T follicular helper cell (primary cell): ENCODE measurements around the gene STPG2.
"Not testable (repeated sequence)": the region's sequence is repeated elsewhere in the genome, so short reads cannot be mapped to it uniquely, and the experiment has no call there.

Experiments
- DNase-seq: peaks from one replicate; pipeline ENCODE4 v3.0.0-alpha.2; 2020; ENCODE audit warnings: low read depth

The STPG2 gene

GRCh38 chr4:97639961-97640360 is 503.3 kb downstream of the STPG2 start:
- no peak for DNase-seq

GRCh38 chr4:97633831-97634230 is 509.4 kb downstream of the STPG2 start:
- DNase-seq, result not testable (repeated sequence)

- DNase-seq, result no peak
Measured at GRCh38 chr4:97627750-97628149, 515.5 kb downstream of the STPG2 start.

GRCh38 chr4:97624204-97624603 is 519.1 kb downstream of the STPG2 start:
- no peak for DNase-seq

GRCh38 chr4:97605932-97606331 is 537.3 kb downstream of the STPG2 start:
- no peak for DNase-seq

GRCh38 chr4:97593248-97593647 is 550.0 kb downstream of the STPG2 start:
- no peak for DNase-seq

GRCh38 chr4:97590266-97590665 is 553.0 kb downstream of the STPG2 start:
- no peak for DNase-seq

GRCh38 chr4:97589481-97590196 is 553.6 kb downstream of the STPG2 start:
- no peak for DNase-seq

GRCh38 chr4:97587912-97588311 is 555.4 kb downstream of the STPG2 start:
- no peak for DNase-seq

- no peak for DNase-seq
Measured at GRCh38 chr4:97585274-97585673, 558.0 kb downstream of the STPG2 start.

GRCh38 chr4:97582890-97583289 is 560.4 kb downstream of the STPG2 start:
- DNase-seq, result no peak

- DNase-seq, result no peak
Measured at GRCh38 chr4:97577004-97577403, 566.3 kb downstream of the STPG2 start.

- no peak for DNase-seq
Measured at GRCh38 chr4:97560009-97560408, 583.3 kb downstream of the STPG2 start.

GRCh38 chr4:97558204-97558778 is 585.0 kb downstream of the STPG2 start:
- DNase-seq, result no peak

GRCh38 chr4:97550637-97551036 is 592.6 kb downstream of the STPG2 start:
- DNase-seq, result not testable (repeated sequence)

GRCh38 chr4:97548943-97549583 is 594.2 kb downstream of the STPG2 start:
- no peak for DNase-seq

GRCh38 chr4:97548186-97548585 is 595.1 kb downstream of the STPG2 start:
- no peak for DNase-seq

- DNase-seq, result no peak
Measured at GRCh38 chr4:97531351-97531750, 611.9 kb downstream of the STPG2 start.

- DNase-seq, result no peak
Measured at GRCh38 chr4:97530676-97531075, 612.6 kb downstream of the STPG2 start.

- DNase-seq, result no peak
Measured at GRCh38 chr4:97525236-97525635, 618.0 kb downstream of the STPG2 start.

GRCh38 chr4:97517939-97518338 is 625.3 kb downstream of the STPG2 start:
- DNase-seq, result no peak

- no peak for DNase-seq
Measured at GRCh38 chr4:97513917-97514316, 629.4 kb downstream of the STPG2 start.
